ENCODE results near the gene DRC7.
"Not testable (repeated sequence)": the region's sequence is repeated elsewhere in the genome, so short reads cannot be mapped to it uniquely, and the experiment has no call there.

The DRC7 gene

GRCh38 chr16:57738844-57739243 is 44.2 kb downstream of the DRC7 start:
- no peak for DNase-seq

- no peak for DNase-seq
These were observed 45.3 kb downstream of the DRC7 start for GRCh38 chr16:57739756-57740422.

DNA sequence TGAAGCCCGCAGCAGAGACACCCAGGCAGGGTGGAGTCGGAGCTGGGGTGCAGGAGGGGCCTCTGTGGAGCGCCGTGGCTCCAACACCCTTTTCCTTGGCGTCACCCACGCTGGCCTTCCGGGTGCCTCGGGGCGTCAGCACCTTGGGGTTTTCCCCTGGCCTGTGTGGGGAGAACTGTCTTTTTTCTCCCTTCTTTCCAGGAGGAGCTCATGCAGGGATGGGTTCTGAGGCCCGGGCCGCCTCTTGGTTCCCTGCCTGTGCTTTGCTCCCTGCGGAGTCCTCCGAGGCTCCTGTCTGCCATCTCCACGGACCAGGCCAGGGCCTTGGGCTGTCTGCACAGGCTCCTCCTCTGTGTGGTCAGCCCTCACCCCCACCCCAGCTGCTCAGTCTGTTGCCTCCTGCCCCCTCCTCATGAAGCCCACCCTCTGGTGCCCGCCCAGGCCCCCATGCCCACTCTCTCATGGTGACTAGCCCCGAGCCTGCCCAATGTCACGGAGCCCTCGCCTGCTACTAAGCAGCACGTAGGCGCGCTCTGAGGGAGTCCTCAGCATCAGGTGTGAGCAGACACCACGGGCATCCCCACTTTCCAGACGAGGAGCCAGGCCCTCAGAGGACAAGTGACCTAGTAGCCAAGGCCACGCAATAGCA is 45.9 kb downstream of the DRC7 start:
- no peak for DNase-seq

DNA sequence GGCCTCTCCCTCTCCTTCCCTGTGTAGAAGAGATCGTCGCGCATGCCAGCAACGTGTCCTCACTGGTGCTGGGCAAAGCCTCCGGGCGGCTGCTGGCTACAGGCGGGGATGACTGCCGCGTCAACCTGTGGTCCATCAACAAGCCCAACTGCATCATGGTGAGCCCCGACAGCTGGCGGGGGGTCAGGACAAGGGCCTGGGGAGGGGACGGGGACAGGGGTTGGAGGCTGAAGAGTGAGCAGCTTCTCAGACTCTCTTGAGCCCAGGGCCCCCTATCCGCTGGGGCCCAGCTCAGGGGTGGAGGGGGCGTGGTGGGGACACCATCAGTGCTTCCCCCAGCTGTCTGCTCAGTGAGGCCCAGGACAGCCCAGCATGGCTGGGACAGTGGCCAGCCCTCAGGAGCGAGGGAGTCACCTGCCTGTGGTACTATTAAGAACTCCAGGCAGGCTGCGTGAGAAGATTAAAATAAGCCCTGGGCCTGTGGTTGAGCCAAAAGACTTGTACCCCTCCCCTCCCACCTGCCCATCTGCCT is 47.1 kb downstream of the DRC7 start:
- DNase-seq = no peak

DNA sequence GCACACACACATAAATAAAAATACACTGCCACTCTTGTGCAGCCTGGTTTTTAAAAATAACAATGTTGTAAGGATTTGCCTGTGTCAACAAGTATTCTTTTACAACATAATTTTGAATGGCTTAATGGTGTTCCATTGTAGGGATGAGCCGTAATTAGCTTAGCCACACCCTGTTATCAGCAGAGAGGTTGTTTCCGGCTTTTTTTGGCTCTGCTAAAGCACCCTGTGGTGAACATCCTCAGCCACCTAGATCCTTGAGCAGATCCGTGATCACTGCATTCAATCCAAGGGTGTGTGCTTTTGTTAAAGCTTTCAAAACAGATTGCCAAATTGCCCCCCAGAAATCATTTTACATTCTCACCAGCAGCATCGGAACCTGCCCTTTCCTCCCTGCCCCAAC is 47.9 kb downstream of the DRC7 start:
- DNase-seq = no peak

GRCh38 chr16:57743458-57743857 is 48.9 kb downstream of the DRC7 start:
- DNase-seq = no peak

DNA sequence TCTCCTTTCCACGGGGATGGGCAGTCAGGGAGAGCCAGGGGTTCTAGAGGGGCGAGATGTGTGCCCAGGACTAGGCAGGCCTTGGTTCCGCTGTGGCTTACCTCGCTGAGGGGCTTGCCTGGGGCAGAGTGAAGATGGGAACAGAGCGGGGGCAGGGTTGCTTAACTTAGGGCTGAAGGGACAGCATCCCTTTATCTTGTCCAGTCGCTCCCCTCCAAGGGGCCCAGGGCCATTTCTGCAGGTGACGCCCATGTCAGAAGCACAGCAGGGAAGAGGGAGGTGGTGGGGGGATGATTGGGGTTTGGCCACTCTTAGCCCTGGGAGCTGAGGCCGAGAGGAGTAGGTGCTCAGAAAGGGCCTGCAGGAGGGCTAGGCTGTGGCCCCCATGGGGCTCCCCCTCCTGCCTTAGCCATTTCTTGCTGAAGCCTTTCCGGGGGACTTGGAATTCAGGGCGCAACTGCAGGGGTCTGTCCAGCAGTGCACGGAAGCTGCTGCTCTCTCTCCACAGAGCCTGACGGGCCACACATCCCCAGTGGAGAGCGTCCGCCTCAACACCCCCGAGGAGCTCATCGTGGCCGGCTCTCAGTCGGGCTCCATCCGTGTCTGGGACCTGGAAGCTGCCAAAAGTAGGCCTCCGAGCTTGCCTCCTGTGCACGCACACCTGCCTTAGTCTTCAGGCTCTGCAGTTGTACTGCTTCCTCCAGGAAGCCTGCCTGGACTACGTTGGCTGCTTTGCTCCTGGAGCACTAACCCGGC is 49.5 kb downstream of the DRC7 start:
- DNase-seq = no peak

- DNase-seq = no peak
These were observed 50.0 kb downstream of the DRC7 start for GRCh38 chr16:57744642-57744903.

DNA sequence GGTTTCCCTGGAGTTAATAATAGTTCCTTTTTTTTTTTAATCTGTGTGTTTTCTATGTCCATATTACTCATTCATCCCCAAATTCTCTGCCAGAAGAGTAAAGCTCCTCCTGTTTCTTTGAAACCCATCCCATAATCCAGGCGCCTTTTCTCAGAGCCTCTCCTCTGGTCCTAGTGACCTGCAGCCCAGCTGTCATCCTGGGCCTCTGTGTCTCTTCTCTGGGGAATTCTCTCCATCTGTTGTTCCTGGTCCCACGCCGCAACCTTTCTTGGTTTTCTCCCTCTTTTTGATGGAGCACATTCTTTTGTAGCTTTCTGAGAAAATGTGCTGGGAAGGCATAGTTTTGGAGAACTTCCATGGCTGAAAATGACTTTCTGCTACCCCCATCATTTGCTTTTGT is 51.2 kb downstream of the DRC7 start:
- DNase-seq = no peak

- not testable (repeated sequence) for DNase-seq
These were observed 51.7 kb downstream of the DRC7 start for GRCh38 chr16:57746316-57746715.

DNA sequence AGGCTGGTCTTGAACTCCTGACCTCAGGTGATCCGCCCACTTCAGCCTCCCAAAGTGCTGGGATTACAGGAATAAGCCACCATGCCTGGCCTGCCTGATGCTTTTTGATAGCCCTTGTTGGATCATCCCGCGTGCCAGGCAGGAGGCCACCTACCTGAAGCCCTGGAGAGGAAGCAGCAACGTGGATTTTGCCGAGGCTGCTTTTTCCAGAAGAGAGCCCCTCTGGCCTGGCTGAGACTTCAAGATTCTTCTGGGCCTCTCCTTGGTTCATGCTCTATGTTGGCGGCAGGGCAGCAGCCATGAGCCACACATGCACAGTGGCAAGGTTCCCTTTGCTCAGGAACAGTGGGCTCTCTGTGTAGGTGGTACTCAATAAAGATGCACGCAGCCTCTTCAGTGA is 52.5 kb downstream of the DRC7 start:
- no peak for DNase-seq

DNA sequence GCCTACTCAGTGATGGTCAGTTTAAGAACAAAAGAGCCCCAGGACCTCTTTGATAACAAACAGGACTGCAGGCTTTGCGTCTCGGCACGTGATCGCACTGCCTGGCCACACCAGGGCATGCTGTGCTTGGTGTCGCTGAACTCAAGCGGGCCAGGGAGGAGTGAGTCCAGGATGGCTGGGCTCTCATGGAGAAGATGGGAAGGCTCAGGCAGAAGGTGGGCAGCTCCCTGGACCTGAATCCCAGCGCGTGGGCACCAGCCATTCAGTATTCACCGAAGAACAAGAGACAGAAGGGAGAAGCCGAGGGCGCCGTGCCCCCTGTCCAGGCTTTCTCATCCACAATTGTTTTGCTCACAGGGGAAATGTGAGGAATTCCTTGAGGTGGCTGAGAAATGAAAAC is 52.9 kb downstream of the DRC7 start:
- no peak for DNase-seq

- no peak for DNase-seq
These were observed 53.4 kb downstream of the DRC7 start for GRCh38 chr16:57747996-57748395.

DNA sequence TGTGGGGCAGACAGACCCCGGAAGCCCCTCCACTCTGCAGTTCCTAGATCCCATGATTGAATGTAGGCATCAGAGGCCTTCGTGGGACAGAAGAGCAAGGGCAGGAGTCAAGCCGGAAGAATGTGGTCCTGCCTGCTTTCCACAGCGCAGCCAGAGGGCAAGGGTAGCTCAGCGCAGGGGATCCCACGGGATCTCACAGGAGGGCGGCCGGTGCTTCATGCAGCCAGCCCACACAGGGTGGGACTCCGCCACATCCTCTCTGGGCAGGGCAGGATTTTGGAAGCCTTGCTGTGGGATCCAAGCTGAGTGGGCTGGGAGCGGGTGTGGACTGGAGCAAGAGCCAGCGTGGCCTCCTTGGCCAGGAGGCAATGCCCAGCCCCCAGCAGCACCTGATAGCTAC is 54.0 kb downstream of the DRC7 start:
- DNase-seq = no peak

- DNase-seq = no peak
These were observed 54.6 kb downstream of the DRC7 start for GRCh38 chr16:57749101-57749692.

DNA sequence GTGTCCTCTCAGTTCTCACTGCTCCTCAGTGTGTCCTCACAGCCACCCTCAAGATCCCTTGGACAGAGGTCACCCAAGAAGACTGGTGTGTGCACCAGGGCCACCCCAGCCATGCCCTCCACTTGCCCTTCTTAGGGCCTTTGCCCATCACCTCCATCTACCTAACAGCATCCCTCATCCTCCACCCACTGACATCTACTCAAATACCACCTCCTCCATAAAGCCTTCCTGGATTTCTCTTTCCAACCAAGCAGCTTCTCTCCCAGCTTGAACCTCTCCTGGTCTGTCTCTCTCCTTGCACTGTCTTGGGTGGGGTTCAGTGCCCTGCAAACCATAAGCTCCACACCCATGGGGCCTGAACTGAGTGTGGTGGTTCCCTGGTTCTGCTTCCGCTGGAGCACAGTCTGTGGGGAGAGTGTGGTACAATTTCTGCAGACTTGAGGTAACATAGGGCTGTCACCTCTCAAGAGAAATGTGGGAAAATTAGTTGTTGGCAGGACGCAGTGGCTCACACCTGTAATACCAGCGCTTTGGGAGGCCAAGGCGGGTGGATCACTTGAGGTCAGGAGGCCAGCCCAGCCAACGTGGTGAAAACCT is 55.3 kb downstream of the DRC7 start:
- DNase-seq = no peak

GRCh38 chr16:57750796-57751538 is 56.4 kb downstream of the DRC7 start:
- no peak for DNase-seq

- no peak for DNase-seq
These were observed 57.1 kb downstream of the DRC7 start for GRCh38 chr16:57751539-57752202.

DNA sequence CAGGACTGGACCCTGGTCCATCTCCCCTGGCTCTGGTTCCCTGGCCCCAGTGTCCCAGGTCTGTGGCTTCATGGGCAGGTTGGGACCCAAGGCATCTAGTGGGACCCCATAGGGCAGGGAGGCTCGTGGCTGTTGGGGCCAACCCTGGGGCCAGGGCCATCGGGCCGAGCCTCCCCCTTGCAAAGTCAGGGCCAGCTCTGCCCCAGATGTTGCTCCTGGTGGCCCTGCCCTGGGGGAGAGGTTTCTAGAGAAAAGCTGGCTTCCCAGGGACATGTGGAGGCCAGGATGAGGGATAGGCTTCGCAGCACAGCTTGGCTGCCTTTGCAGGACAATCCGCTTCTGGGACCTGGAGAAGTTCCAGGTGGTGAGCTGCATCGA is 57.6 kb downstream of the DRC7 start:
- DNase-seq = no peak

GRCh38 chr16:57752581-57753447 is 58.2 kb downstream of the DRC7 start:
- DNase-seq = no peak

Measured in CD4-positive, alpha-beta T cell treated with Interleukin-12 subunit alpha and Interleukin-12 subunit beta, for 1 hour (primary cell).